HG02678 (cell line): ENCODE data around the gene WIPF1.

Experiments used
- ATAC-seq: cut with Tn5 transposase; IDR thresholded peaks from one replicate; pipeline ENCODE4 v1.9.1; 2021; ENCODE audit warnings: mild to moderate bottlenecking, moderate library complexity; ENCODE audit not compliant: unreplicated experiment

Gene WIPF1

GRCh38 chr2:174599310-174599921, 1.8 kb upstream of the WIPF1 start:
- no peak for ATAC-seq

GRCh38 chr2:174597009-174597344, 627 bp downstream of the WIPF1 start:
- ATAC-seq = no peak

- no peak for ATAC-seq
Measured at GRCh38 chr2:174595891-174596397, 1.7 kb downstream of the WIPF1 start.

DNA sequence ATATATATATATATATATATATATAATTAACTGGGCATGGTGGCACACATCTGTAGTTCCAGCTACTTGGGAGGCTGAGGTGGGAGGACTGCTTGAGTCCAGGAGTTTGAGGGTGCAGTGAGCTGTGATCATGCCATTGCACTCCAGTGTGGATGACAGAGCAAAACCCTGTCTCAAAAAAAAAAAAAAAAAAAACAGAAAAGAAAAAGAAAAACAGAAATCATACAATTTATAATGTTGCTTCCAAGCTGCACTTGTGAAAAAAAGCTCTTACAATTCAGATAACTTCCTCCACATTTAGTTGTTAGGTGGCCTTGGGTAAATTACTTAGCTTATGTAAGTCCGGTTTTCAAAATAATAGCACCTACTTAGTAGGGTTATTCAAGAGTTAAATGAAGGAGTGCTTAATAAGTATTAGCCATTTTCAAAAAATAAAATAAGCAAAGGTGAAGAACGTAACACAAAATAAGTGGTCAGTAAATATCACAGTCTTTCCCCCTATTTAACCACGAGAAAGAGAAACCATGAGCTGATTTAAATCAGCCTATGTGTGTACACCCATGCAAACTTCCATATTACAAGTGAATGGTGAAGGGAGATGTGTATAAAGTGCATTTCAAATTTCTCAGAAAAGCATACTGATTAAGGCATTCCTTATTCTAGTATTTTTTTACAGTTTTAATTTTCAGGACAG, 2.3 kb downstream of the WIPF1 start:
- no peak for ATAC-seq

DNA sequence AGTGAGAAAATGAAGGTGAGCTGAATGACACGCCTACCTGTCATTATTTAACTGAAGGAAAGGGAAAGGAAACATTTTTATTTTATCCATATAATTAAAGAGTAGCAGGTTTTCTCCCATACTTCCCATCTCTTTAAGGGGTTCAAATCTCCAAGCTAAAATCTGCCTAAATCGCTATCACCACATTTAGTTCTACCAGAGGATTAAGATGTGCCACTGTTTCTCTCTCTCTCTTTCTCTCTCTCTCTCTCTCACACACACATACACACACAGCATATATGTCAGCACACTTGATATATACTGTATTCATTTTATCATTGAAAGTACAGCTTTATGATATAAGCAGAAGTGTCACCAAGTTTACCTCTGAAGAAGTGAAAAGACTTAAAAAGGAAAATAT, 3.1 kb downstream of the WIPF1 start:
- ATAC-seq = no peak

DNA sequence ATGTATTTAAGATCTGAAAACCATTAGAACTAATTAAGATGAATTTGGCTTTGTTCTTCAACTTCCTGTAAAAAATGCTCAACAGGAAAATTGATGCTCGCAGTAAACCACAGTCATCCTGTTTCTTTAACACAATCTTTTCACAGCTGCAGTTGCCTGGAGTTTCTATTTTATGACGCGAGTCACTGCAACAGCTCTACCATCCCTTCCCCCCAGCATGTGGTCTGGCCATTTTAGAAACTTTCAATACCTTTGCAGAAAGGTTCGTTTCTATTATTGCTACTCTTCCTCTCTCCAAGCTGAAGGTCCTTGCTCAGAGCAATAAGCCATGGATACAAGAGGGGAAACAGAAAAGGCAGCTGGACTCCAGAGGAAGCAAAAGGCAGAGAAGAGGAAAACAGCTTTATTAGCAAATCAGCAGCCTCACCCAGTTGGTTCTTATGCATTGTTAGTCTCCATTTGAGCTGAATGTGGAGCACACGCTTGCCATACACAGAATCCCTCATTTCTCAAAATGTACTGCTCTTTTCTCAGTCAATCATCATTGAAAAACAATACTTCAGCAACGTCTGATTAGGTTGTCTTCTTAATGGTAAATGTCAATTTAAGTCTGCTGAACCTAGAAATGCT, 3.9 kb downstream of the WIPF1 start:
- peak; percentile 67 for ATAC-seq

DNA sequence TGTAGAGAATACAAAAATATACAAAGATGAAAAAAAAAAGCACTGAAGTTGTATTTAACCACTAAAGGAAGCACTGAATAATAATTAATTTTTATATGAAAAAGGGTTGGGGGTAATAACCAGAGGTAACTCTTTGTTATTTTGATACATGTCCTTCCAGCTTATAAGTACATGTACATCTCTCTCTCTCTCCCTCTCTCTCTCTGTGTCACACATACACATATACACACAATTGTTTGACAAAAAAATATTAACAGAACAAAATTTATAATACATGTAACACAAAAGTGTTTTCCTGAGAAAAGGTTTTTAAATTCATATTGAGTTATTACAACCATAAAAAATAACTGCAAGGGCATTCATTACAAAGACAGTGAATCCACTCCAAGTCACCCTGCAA, 4.6 kb downstream of the WIPF1 start:
- no peak for ATAC-seq

- ATAC-seq = no peak
Measured at GRCh38 chr2:174591740-174592139, 5.9 kb downstream of the WIPF1 start.

- no peak for ATAC-seq
Measured at GRCh38 chr2:174590928-174591648, 6.5 kb downstream of the WIPF1 start.

DNA sequence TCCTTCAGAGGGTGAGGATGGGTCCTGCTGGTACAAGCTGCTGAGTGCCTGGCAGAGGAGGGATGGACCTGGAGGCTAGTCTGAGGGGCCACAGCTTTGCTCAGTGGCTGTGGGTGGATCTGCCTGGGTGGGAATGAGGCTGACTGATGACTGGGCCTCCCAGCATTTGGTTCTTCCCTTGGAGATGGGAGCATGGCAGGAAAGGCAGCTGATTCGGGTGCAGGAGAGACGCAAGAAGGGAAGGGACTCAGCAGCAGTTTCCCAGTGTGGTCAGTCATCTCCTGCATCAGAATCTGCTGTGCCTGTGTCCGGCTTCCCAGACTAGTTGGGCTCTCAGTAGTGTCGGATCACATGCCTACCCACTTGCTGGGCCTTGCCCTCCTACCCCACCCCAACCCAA, 7.3 kb downstream of the WIPF1 start:
- no peak for ATAC-seq

DNA sequence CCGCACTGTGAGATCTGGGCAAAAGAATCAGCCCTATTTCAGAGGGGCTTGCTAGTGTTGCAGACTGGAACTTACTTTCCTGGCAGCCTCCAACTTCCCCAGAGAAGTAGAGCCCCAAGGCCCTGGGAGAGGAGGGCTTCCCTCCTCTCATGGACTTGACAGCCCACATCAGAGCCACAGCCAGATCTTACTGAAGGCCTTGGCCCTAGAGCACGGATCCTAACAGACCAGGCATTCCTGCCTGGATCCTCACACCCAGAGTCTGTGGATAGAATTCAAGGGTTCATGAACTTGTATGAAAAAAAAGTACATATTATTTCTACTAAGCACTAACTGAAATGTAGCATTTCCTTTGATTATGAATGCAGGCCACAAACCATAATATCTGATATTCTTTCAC, 8.3 kb downstream of the WIPF1 start:
- ATAC-seq = no peak

- no peak for ATAC-seq
Measured at GRCh38 chr2:174588463-174588862, 9.1 kb downstream of the WIPF1 start.

- no peak for ATAC-seq
Measured at GRCh38 chr2:174587579-174587978, 10.0 kb downstream of the WIPF1 start.

- no peak for ATAC-seq
Measured at GRCh38 chr2:174586418-174587295, 10.9 kb downstream of the WIPF1 start.

DNA sequence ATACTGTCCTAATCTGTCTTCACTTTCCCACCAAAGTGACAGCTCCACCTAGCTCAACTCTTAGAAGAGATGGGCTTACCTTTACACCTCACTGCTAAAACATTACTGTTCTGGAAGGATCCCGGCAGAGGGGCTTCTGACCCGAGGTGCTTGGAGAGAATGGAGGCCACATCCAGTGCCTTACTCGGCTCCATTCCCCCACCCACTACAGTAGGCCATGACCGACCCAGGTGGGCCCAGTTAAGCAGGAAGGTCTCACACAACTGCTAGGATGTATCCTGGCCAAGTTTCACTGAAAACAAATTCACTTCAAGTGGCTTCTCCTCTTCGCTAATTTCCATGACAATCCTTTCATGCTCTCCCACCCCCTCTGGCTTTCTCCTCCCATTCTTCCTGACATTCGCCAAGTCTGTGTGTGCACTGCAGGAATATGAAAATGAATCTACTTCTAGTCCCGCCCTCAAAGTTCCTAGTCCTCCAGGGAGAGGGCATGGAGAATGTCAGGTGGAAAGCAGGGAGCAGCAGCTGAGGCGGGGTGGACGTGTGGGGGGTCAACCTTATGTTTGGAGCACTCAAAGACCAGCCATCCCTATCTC, 11.8 kb downstream of the WIPF1 start:
- no peak for ATAC-seq

GRCh38 chr2:174585146-174585545, 12.5 kb downstream of the WIPF1 start:
- no peak for ATAC-seq

DNA sequence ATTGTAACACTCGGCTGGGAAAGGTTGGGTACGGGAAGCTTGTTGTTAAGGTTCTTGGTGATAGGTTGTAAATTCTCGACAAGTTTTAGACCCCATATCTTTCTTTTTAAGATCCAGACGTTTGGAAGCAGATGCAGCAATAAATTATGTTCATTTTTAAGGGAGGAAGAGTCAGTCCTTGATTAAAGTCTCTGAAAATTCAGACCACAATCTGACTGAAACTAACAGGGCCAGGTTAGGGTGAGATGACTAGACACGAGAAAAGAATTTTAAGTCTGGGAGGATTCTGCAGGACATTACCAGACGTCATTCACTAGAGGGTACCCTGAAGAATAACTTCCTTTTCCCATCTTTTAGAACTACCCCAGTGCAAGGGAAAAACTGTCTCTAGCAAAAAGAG, 16.1 kb downstream of the WIPF1 start:
- ATAC-seq = peak; percentile 45

GRCh38 chr2:174580951-174581350, 16.7 kb downstream of the WIPF1 start:
- ATAC-seq = no peak

DNA sequence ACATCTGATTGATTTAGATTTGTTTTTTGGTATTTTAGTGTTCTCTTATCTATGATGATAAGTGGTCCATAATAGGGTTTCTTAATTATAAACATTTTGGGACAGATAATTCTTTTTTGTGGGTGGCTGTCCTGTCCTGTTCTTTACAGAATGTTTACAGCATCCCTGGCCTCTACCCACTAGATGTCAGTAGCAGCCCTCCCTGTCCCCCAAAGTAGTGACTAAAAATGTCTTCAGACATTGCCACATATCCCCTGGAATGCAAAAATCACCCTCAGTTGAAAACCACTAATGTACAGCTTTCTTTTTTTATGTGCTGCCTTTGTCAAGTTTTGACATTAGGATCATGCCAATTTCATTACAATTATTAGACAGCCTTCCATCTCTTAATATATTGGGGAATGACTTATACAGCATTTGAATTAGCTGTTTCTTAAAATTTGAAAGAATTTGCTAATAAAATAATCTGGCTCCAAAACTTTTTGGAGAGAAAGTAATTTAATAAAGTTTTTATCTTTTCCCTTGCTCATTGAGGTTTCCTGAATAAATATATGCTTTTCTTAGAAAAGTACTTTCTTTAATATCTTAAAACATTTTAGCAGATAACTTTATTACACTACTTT, 19.5 kb downstream of the WIPF1 start:
- ATAC-seq = peak; percentile 53
